HFFc6 (cell line): Measurements from ENCODE around the gene ARID3A. TPM values are rescaled to one million over a fixed set of nuclear protein-coding genes. Genes with fewer than 3 reads are reported as not detected.
A peak's percentile ranks its signal among the peaks of the same experiment; 100 is the strongest.

Source experiments
- DNase-seq: peaks from one replicate; pipeline ENCODE4 v3.0.0-alpha.2; 2018
- H3K27ac Mint-ChIP-seq: 2 replicates; pipeline ENCODE4 v1.8.0; 2020; ENCODE audit warnings: mild to moderate bottlenecking, mixed read lengths
- H3K27me3 Mint-ChIP-seq: 2 replicates; pipeline ENCODE4 v1.8.0; 2021; ENCODE audit warnings: mild to moderate bottlenecking, moderate library complexity, mixed read lengths; ENCODE audit not compliant: insufficient read depth
- H3K36me3 Mint-ChIP-seq: 2 replicates; pipeline ENCODE4 v1.8.0; 2021; ENCODE audit warnings: low read depth, mixed read lengths
- H3K4me1 Mint-ChIP-seq: 2 replicates; pipeline ENCODE4 v1.8.0; 2020; ENCODE audit warnings: low read depth, mixed read lengths
- H3K4me3 Mint-ChIP-seq: 2 replicates; pipeline ENCODE4 v1.8.0; 2020; ENCODE audit warnings: mild to moderate bottlenecking, moderate library complexity, mixed read lengths
- H3K9me3 Mint-ChIP-seq: 2 replicates; pipeline ENCODE4 v1.8.0; 2020; ENCODE audit warnings: mild to moderate bottlenecking, mixed read lengths
- total RNA-seq, 6 experiments: library from RNA; stranded (reverse); fragmentation: NEBNext Ultra II Directional; extraction: Animal tissue kit (Norgen Biotek cat#: 25700); gene quantifications; 2 replicates in 1 of 6; 3 replicates in 5 of 6; pipeline ENCODE4 v1.2.3, GENCODE V29; 2021
- TF ChIP-seq, protein P1 (sequence below): fragments of 200-600 bp; sonication (generic); IDR thresholded peaks from 2 replicates; pipeline ENCODE4 v1.5.0; 2021; ENCODE audit warnings: antibody characterized with exemption, mild to moderate bottlenecking

ARID3A gene
- total RNA-seq, 6 experiments from 2014 or later: 35.1 to 44.2 (median 38.4) TPM

DNA sequence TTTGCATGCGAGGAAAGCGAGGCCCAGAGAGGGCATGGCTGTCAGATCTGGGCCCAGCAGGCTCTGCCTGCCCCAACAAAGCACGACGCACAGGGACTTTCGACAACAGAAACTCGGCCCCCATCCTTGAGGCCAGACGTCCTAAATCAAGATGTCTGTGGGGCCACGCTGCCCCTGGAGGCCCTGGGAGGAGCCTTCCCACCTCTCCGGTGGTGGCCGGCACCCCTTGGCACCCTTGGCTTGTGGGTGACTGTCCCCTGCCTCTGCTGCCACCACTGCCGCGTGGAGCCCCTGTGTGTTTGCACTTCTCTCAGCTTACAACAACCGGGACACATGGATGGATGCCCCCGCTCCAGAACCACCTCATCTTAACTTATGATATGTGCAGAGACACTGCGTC, 62.7 kb downstream of the ARID3A start:
- Mint-ChIP-seq H3K9me3 (no peaks in the 10 kb centered on the region), H3K27me3 (peaks cover 9% of the 10 kb centered on the region), H3K27ac (no peak overlapping the region), H3K36me3 (peaks cover 4% of the 10 kb centered on the region), H3K4me1 (peaks cover 17% of the 10 kb centered on the region), H3K4me3 (no peak overlapping the region)
- TF ChIP-seq, protein P1, sequence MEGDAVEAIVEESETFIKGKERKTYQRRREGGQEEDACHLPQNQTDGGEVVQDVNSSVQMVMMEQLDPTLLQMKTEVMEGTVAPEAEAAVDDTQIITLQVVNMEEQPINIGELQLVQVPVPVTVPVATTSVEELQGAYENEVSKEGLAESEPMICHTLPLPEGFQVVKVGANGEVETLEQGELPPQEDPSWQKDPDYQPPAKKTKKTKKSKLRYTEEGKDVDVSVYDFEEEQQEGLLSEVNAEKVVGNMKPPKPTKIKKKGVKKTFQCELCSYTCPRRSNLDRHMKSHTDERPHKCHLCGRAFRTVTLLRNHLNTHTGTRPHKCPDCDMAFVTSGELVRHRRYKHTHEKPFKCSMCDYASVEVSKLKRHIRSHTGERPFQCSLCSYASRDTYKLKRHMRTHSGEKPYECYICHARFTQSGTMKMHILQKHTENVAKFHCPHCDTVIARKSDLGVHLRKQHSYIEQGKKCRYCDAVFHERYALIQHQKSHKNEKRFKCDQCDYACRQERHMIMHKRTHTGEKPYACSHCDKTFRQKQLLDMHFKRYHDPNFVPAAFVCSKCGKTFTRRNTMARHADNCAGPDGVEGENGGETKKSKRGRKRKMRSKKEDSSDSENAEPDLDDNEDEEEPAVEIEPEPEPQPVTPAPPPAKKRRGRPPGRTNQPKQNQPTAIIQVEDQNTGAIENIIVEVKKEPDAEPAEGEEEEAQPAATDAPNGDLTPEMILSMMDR: no peak
- DNase-seq: no peak

DNA sequence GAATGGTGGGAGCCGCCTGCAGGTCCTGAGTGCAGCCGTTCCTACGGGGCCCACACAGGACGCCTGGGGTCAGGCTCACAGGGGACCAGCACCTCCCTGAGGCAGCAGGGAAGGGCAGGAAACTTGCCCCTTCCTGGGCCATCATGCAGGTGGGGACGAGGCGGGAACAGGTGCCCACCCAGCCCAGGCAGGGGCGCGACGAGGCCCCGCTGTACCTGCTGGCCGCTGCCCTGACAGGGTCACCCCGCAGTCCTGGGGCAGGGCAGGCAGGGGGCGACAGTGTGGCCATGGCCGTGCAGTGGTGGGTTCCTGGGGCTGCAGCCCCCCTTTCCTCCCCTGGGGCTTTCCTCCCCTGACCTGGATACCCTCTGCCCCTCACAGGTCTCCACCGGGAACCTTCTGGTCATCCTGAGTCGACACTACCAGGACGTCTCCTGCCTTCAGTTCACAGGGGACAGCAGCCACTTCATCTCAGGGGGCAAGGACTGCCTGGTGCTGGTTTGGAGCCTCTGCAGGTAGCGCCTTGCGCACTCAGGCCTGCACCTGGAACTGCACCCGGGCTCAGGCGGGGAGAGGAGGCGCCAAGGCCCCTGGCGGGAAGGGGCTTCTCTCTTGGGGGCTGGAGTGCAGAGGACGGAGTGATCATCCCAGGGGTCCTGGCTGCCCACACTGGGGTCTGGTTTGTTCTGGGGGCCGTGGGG, 63.7 kb downstream of the ARID3A start:
- peaks cover 7% of the 10 kb centered on the region; the same call in 1 of the 2 replicates for H3K27me3 Mint-ChIP-seq
- H3K4me1 Mint-ChIP-seq: peaks cover 13% of the 10 kb centered on the region
- peaks cover 4% of the 10 kb centered on the region for H3K36me3 Mint-ChIP-seq
- H3K9me3 Mint-ChIP-seq: no peaks in the 10 kb centered on the region
- TF ChIP-seq, protein P1: peak; percentile 65
- no peak for DNase-seq
- H3K27ac Mint-ChIP-seq: no peak overlapping the region
- H3K4me3 Mint-ChIP-seq: no peak overlapping the region

DNA sequence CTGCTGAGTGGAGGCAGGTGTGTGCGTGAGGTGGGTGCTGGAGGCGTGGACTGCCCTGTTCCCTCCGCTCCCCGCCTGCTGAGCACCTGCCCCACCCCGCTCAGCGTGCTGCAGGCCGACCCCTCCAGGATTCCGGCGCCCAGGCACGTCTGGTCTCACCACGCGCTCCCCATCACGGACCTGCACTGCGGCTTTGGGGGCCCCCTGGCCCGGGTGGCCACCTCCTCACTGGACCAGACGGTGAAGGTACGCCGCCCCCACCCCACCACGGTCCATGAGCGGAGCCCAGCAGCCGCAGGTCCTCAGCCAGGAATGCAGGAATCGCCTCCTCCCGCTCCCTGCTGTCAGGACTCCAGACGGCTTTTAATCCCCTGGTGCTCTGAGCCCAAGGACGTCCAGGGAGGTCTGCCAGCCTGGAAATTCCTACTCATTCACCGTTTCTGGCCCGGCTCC, 64.3 kb downstream of the ARID3A start:
- Mint-ChIP-seq H3K4me1 (peaks cover 7% of the 10 kb centered on the region), H3K4me3 (no peak overlapping the region), H3K27me3 (peaks cover 2% of the 10 kb centered on the region; the same call in 1 of the 2 replicates), H3K27ac (no peak overlapping the region), H3K9me3 (no peaks in the 10 kb centered on the region), H3K36me3 (peaks cover 4% of the 10 kb centered on the region; the same call in 1 of the 2 replicates)
- TF ChIP-seq, protein P1: no peak
- DNase-seq: no peak

DNA sequence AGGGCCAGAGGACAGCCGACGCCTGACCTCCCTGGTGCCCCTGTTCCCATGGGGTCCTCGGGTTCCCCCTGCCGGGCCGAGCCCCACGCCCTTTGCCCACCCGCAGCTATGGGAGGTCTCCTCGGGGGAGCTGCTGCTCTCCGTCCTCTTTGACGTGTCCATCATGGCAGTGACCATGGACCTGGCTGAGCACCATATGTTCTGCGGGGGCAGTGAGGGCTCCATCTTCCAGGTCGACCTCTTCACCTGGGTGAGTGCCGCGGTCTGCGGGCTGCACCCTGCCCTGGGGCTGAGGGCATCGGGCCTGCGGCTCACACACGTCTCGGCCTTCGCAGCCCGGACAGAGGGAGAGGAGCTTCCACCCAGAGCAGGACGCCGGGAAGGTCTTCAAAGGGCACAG, 64.9 kb downstream of the ARID3A start:
- DNase-seq: no peak
- TF ChIP-seq, protein P1: no peak
- Mint-ChIP-seq H3K4me3 (no peak overlapping the region), H3K4me1 (peaks cover under 1% of the 10 kb centered on the region), H3K27me3 (peaks cover 4% of the 10 kb centered on the region; the same call in 1 of the 2 replicates), H3K9me3 (no peaks in the 10 kb centered on the region), H3K27ac (no peak overlapping the region), H3K36me3 (peaks cover 4% of the 10 kb centered on the region; the same call in 1 of the 2 replicates)

DNA sequence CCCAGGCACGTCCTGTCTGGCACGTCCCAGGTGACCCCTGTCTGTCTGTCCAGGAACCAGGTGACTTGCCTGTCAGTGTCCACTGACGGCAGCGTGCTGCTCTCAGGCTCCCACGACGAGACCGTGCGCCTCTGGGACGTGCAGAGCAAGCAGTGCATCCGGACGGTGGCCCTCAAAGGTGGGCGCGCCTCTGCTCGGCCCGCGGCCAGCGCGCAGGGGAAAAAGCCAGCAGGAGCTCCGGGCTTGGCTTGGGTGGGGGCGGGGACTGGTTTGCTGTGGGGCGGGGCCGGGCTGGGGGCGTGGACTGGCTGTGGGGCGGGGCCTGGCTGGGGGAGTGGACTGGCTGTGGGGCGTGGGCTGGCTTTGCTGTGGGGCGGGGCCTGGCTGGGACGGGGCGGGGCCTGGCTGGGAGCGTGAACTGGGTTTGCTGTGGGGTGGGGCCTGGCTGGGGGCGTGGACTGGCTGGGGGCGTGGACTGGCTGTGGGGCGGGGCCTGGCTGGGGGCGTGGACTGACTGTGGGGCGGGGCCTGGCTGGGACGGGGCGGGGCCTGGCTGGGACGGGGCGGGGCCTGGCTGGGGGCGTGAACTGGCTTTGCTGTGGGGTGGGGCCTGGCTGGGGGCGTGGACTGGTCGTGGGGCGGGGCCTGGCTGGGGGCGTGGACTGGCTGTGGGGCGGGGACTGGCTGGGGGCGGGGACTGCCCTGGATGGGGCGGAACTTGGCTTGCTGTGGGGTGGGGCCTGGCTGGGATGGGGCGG, 65.5 kb downstream of the ARID3A start:
- H3K4me1 Mint-ChIP-seq: peaks cover 2% of the 10 kb centered on the region; the same call in 1 of the 2 replicates
- H3K27ac Mint-ChIP-seq: no peak overlapping the region
- TF ChIP-seq, protein P1: no peak
- no peak overlapping the region for H3K4me3 Mint-ChIP-seq
- peaks cover 4% of the 10 kb centered on the region; the same call in 1 of the 2 replicates for H3K36me3 Mint-ChIP-seq
- DNase-seq: peak; percentile 65
- H3K27me3 Mint-ChIP-seq: peaks cover 6% of the 10 kb centered on the region; the same call in 1 of the 2 replicates
- H3K9me3 Mint-ChIP-seq: no peaks in the 10 kb centered on the region
